CD8-positive, alpha-beta memory T cell (primary cell): ENCODE data around the gene CALCOCO1. TPM values are rescaled to one million over a fixed set of nuclear protein-coding genes. Genes with fewer than 3 reads are reported as not detected.

Experiments
- CTCF ChIA-PET: fragments of 350-600 bp; sonication (Branson Sonifier 250); formaldehyde crosslinking; loops from one replicate; lab custom pipeline; 2021; ENCODE audit warnings: antibody characterized with exemption; lab: Charles Lee
- POLR2A ChIA-PET: fragments of 350-600 bp; sonication (Branson Sonifier 250); formaldehyde crosslinking; loops from one replicate; lab custom pipeline; 2021; ENCODE audit warnings: antibody characterized with exemption; lab: Charles Lee
- DNase-seq, 5 donors: peaks; one replicate each; pipeline versions ENCODE4 v3.0.0 to v3.0.0-alpha.2; 2020 to 2022; ENCODE audit warnings: mixed read lengths in 1 of 5
- H3K27ac ChIP-seq: one replicate; pipeline ENCODE4 v1.7.0; 2013; ENCODE audit warnings: low read depth, mild to moderate bottlenecking, low read length, moderate library complexity
- H3K27me3 ChIP-seq: 2 replicates; pipeline ENCODE4 v1.7.0; 2013; ENCODE audit warnings: low read length, mild to moderate bottlenecking; ENCODE audit not compliant: insufficient read depth, poor library complexity, severe bottlenecking
- H3K36me3 ChIP-seq: 2 replicates; pipeline ENCODE4 v1.7.0; 2013; ENCODE audit warnings: mild to moderate bottlenecking, low read length, moderate library complexity; ENCODE audit not compliant: insufficient read depth
- H3K4me1 ChIP-seq: 2 replicates; pipeline ENCODE4 v1.7.0; 2013; ENCODE audit warnings: mild to moderate bottlenecking, low read length, moderate library complexity; ENCODE audit not compliant: insufficient read depth
- H3K4me3 ChIP-seq: 2 replicates; pipeline ENCODE4 v1.7.0; 2013; ENCODE audit warnings: mild to moderate bottlenecking, low read length
- H3K9me3 ChIP-seq: 2 replicates; pipeline ENCODE4 v1.7.0; 2013; ENCODE audit warnings: mild to moderate bottlenecking, low read length
- H3K27ac Mint-ChIP-seq, 8 donors: one replicate each; pipeline ENCODE4 v1.8.0; 2020 to 2021; ENCODE audit warnings: mixed read lengths in 8 of 8, mild to moderate bottlenecking in 6 of 8, inconsistent platforms in 3 of 8, moderate library complexity in 3 of 8
- H3K27me3 Mint-ChIP-seq, 2 donors: one replicate each; pipeline ENCODE4 v1.8.0; 2020 to 2021; ENCODE audit warnings: mixed read lengths in 2 of 2, mild to moderate bottlenecking in 1 of 2, moderate library complexity in 1 of 2
- H3K36me3 Mint-ChIP-seq, 3 donors: one replicate each; pipeline ENCODE4 v1.8.0; 2020 to 2021; ENCODE audit warnings: mixed read lengths in 3 of 3, inconsistent platforms in 1 of 3, mild to moderate bottlenecking in 1 of 3
- H3K4me1 Mint-ChIP-seq, 3 donors: one replicate each; pipeline ENCODE4 v1.8.0; 2020 to 2021; ENCODE audit warnings: mixed read lengths in 3 of 3, inconsistent platforms in 1 of 3, mild to moderate bottlenecking in 1 of 3
- H3K4me3 Mint-ChIP-seq, 7 donors: one replicate each; pipeline ENCODE4 v1.8.0; 2020 to 2021; ENCODE audit warnings: mixed read lengths in 7 of 7, mild to moderate bottlenecking in 6 of 7, moderate library complexity in 4 of 7, inconsistent platforms in 2 of 7
- H3K9me3 Mint-ChIP-seq, 5 donors: one replicate each; pipeline ENCODE4 v1.8.0; 2020 to 2022; ENCODE audit warnings: mixed read lengths in 5 of 5, mild to moderate bottlenecking in 3 of 5, moderate library complexity in 2 of 5, inconsistent platforms in 1 of 5
- polyA plus RNA-seq: library from polyadenylated mRNA; unstranded; fragments of 300-500 nt; fragmentation: Illumina TruSeq; gene quantifications from one replicate; pipeline ENCODE4 v1.2.3, GENCODE V29; 2021
- total RNA-seq, 2 experiments: library from RNA; stranded (reverse); gene quantifications; one replicate each; pipeline ENCODE4 v1.2.3, GENCODE V29; 2021

CALCOCO1 gene
- total and polyA plus RNA-seq, 3 experiments from 2014 or later, result 29.5 to 73.9 (median 31.4) TPM

DNA sequence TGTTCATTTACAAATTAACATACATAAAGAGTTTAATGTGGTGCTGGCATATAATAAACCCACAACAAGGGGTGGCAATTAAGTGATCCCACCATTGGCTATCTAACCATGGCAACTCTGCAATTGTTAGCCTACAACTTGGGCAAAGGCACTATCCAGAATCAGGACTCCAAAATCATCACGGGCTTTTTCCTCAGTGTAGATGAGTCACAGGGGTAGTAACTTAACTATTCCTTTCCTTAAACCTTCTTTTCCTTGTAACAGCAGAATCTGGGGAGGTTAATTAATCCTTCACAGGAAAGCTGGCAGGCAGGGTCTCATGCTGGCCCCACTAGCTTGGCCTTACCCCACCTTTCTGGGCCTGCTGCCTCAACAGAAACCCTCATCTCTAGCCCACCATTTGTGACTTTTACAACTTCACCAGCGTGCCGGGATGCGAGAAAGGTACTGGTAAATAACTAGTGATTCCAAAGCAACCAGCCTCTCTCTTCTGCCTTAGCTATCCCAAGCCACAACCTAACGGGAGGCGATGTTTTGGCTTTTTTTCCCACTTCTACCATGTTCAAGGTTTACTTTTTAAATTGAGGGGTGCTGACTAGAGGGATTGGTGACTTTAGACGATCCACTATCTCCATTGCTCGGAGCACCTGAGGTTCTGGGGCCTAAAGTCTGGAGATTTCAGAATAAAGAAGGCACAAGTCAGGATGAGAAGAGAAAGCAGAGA, 52.1 kb downstream of the CALCOCO1 start:
- ChIA-PET POLR2A (interaction anchor here (0.6 to 1.8 kb wide), 5 partner anchors 49 to 221 kb away, joined by 3 to 6 read pairs (median 4); partner anchors contain the start of genes ATF7 and TARBP2), CTCF (interaction anchor here (0.7 to 2.9 kb wide), 17 partner anchors 10 to 167 kb away, joined by 3 to 18 read pairs (median 5); partner anchors contain the start of genes ATF7 and CALCOCO1)
- Histone ChIP-seq H3K27me3 (peaks cover 8% of the 10 kb centered on the region), H3K4me1 (peaks cover 19% of the 10 kb centered on the region), H3K9me3 (no peaks in the 10 kb centered on the region), H3K36me3 (peaks cover 15% of the 10 kb centered on the region), H3K4me3 (peak overlapping the region; percentile 84), H3K27ac (peak overlapping the region; percentile 69)
- Mint-ChIP-seq H3K9me3 (no peaks in the 10 kb centered on the region), H3K27me3 (peaks cover 17 to 20% of the 10 kb centered on the region in 2 donors), H3K27ac (peak overlapping the region; percentile 81 to 98 (median 96)), H3K4me1 (peaks cover 39 to 54% (median 39%) of the 10 kb centered on the region in 3 donors), H3K36me3 (peaks cover 4 to 39% (median 10%) of the 10 kb centered on the region in 3 donors), H3K4me3 (peak overlapping the region; percentile 87 to 98 (median 96))
- DNase-seq, result no peak

DNA sequence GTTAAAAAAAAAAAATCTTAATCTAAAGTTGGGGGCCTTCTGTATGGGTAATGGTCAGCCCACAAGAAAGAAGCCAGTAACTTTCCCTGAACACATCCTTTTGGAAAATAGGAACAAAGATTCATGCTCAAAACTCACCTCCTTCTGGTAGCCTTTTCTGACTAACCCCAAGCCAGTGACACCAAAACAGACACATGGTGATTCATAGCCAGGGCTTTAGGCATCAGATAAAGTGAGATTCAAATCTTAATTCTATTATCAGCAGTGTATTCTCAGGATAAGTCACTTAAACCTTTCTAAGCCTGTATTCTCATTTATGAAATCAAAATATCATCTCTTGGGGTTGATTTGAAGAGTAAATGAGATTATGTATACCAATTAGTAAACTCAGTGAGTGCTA, 56.3 kb downstream of the CALCOCO1 start:
- H3K4me3 ChIP-seq, result no peak overlapping the region
- peaks cover 31% of the 10 kb centered on the region for H3K36me3 ChIP-seq
- peaks cover 19% of the 10 kb centered on the region for H3K4me1 ChIP-seq
- Mint-ChIP-seq H3K36me3 (peaks cover 4 to 68% (median 22%) of the 10 kb centered on the region in 3 donors), H3K27ac (peak overlapping the region in 3 of 8 donors; percentile 15 to 36 (median 25)), H3K9me3 (no peaks in the 10 kb centered on the region), H3K27me3 (peaks cover 0 to under 1% of the 10 kb centered on the region in 2 donors), H3K4me1 (peaks cover 32 to 50% (median 32%) of the 10 kb centered on the region in 3 donors), H3K4me3 (no peak overlapping the region)
- H3K27ac ChIP-seq, result no peak overlapping the region
- no peak for DNase-seq
- H3K9me3 ChIP-seq, result no peaks in the 10 kb centered on the region
- ChIA-PET POLR2A (no interaction called here), CTCF (interaction anchor here (1.5 kb wide), 1 partner anchor 75 kb away, joined by 6 read pairs; no protein-coding TSS in a partner anchor)
- no peaks in the 10 kb centered on the region for H3K27me3 ChIP-seq

DNA sequence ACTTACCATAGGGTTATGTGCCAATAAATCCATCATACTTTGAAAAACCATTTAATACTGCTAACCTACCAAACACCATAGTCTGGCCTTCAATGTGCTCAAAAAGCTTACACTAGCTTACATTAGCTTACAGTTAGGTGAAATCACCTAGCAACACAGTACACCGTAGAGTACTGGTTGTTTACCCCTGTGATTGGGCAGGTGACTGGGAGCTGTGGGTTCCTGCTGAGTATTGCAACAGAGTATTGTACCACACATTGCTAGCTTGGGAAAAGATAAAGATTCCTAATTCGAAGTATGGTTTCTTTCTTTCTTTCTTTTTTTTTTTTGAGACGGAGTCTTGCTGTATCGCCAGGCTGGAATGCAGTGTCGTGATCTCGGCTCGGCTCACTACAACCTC, 56.9 kb downstream of the CALCOCO1 start:
- H3K4me3 ChIP-seq, result no peak overlapping the region
- H3K36me3 ChIP-seq, result peaks cover 36% of the 10 kb centered on the region
- ChIA-PET POLR2A (no interaction called here), CTCF (interaction anchor here (1.5 kb wide), 1 partner anchor 76 kb away, joined by 6 read pairs; no protein-coding TSS in a partner anchor)
- no peak overlapping the region for H3K27ac ChIP-seq
- H3K9me3 ChIP-seq, result no peaks in the 10 kb centered on the region
- Mint-ChIP-seq H3K27me3 (no peaks in the 10 kb centered on the region), H3K4me3 (no peak overlapping the region), H3K27ac (peak overlapping the region in 1 of 8 donors; percentile 60), H3K9me3 (no peaks in the 10 kb centered on the region), H3K36me3 (peaks cover 4 to 69% (median 22%) of the 10 kb centered on the region in 3 donors), H3K4me1 (peaks cover 26 to 43% (median 26%) of the 10 kb centered on the region in 3 donors)
- no peaks in the 10 kb centered on the region for H3K27me3 ChIP-seq
- peaks cover 16% of the 10 kb centered on the region for H3K4me1 ChIP-seq
- no peak for DNase-seq

DNA sequence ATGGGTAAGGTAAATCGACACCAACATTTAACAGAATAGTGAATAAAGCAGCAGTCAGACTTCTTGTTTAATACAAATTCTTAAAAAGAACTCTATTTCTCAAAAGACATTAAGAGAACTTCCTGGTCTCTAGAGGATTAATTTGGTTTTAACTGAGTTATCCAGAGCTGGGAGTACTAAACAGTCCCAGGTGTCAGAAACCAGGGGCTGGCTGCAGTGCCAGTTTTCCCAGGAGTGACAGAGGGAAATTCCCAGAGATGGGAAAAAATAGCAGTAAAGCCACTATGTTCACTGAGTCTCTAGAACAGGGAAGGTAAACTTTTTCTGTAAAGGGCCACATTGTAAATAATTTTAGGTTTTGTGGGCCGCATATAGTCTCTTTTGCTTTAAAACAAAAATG, 60.2 kb downstream of the CALCOCO1 start:
- Mint-ChIP-seq H3K9me3 (no peaks in the 10 kb centered on the region), H3K27ac (peak overlapping the region in 2 of 8 donors; percentile 36 to 54), H3K4me1 (peaks cover 7 to 17% (median 7%) of the 10 kb centered on the region in 3 donors), H3K36me3 (peaks cover 8 to 76% (median 27%) of the 10 kb centered on the region in 3 donors), H3K4me3 (no peak overlapping the region), H3K27me3 (no peaks in the 10 kb centered on the region)
- Histone ChIP-seq H3K4me1 (no peaks in the 10 kb centered on the region), H3K4me3 (no peak overlapping the region), H3K27ac (no peak overlapping the region), H3K36me3 (peaks cover 35% of the 10 kb centered on the region), H3K9me3 (no peaks in the 10 kb centered on the region), H3K27me3 (no peaks in the 10 kb centered on the region)
- CTCF ChIA-PET, result no interaction called here
- no peak for DNase-seq
- POLR2A ChIA-PET, result no interaction called here

DNA sequence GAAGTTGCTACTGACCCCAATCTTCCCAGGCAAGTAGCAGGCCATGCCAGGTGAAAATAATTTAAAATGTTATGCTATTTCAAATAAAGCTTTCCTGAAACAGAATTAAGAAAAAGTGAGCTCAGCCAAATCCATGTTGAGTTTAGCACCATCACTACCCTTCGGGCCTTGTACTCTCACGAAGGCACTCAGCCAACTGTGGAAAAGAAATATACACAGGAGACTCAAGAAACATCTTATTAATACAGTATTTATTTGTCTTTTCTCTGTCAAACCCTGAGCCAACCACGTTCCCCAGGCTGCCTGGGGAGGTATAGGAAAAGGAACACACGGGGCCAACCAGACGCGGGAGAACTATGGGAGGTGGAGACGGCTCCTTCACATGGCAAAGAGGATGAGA, 62.3 kb downstream of the CALCOCO1 start:
- Mint-ChIP-seq H3K4me1 (peaks cover 0 to 4% (median 2%) of the 10 kb centered on the region in 3 donors), H3K4me3 (no peak overlapping the region), H3K9me3 (no peaks in the 10 kb centered on the region), H3K27ac (peak overlapping the region in 1 of 8 donors; percentile 2), H3K27me3 (no peaks in the 10 kb centered on the region), H3K36me3 (peaks cover 5 to 65% (median 24%) of the 10 kb centered on the region in 3 donors)
- DNase-seq, result no peak
- H3K27ac ChIP-seq, result no peak overlapping the region
- no peaks in the 10 kb centered on the region for H3K27me3 ChIP-seq
- no peak overlapping the region for H3K4me3 ChIP-seq
- H3K4me1 ChIP-seq, result no peaks in the 10 kb centered on the region
- CTCF ChIA-PET, result interaction anchor here (1.9 kb wide), 1 partner anchor 11 kb away, joined by 6 read pairs; the partner anchor contains the start of gene ATP5MC2
- no peaks in the 10 kb centered on the region for H3K9me3 ChIP-seq
- H3K36me3 ChIP-seq, result peaks cover 21% of the 10 kb centered on the region
- POLR2A ChIA-PET, result no interaction called here

DNA sequence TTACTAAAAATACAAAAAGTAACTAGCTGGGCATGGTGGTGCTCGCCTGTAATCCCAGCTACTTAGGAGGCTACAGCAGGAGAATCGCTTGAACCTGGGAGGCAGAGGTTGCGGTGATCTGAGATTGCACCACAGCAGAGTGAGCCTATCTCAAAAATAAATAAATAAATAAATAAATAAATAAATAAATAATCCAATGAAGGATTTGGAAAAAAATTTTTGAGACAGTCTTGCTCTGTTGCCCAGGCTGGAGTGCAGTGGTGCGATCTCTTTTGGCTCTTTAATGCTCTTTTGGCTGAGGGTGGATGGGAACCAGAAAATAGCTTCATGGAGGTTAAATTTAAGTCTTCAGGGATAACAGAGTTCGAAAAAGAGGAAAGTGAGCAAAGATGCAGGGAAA, 63.1 kb downstream of the CALCOCO1 start:
- Mint-ChIP-seq H3K27me3 (no peaks in the 10 kb centered on the region), H3K36me3 (peaks cover 5 to 62% (median 16%) of the 10 kb centered on the region in 3 donors), H3K9me3 (no peaks in the 10 kb centered on the region), H3K27ac (peak overlapping the region in 3 of 8 donors; percentile 18 to 84 (median 26)), H3K4me3 (no peak overlapping the region), H3K4me1 (no peaks in the 10 kb centered on the region)
- Histone ChIP-seq H3K4me3 (no peak overlapping the region), H3K36me3 (peaks cover 13% of the 10 kb centered on the region), H3K4me1 (no peaks in the 10 kb centered on the region), H3K9me3 (no peaks in the 10 kb centered on the region), H3K27ac (no peak overlapping the region), H3K27me3 (no peaks in the 10 kb centered on the region)
- ChIA-PET CTCF (interaction anchor here (1.9 kb wide), 1 partner anchor 12 kb away, joined by 6 read pairs; the partner anchor contains the start of gene ATP5MC2), POLR2A (interaction anchor here (0.8 kb wide), 1 partner anchor 10 kb away, joined by 3 read pairs; no protein-coding TSS in a partner anchor)
- DNase-seq, result no peak

DNA sequence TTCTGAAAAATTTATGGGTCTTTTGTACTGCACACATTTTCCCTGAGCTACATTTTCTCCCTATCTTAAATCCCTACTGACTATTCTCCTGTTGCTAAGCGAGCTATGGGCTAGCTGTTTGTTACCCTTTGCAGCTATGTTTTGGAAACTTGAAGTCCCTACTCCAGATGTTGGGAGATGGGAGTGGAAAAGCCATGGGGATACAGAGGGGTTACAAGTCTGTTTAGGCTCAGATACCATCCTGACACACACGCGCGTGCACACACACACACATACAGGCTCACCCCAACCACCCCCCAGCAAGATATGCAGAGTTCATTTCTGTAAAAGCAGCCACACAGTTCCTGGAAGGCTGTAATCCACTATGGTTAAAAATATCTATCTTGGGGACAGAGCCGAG, 67.2 kb downstream of the CALCOCO1 start:
- peaks cover 5 to 29% (median 10%) of the 10 kb centered on the region in 3 donors for H3K36me3 Mint-ChIP-seq
- Histone ChIP-seq H3K36me3 (no peaks in the 10 kb centered on the region), H3K9me3 (no peaks in the 10 kb centered on the region), H3K27me3 (no peaks in the 10 kb centered on the region), H3K4me3 (no peak overlapping the region), H3K4me1 (no peaks in the 10 kb centered on the region), H3K27ac (no peak overlapping the region)
- H3K27ac Mint-ChIP-seq, result peak overlapping the region in 1 of 8 donors; percentile 75
- no peaks in the 10 kb centered on the region for H3K4me1 Mint-ChIP-seq
- CTCF ChIA-PET, result no interaction called here
- no peak for DNase-seq
- no peaks in the 10 kb centered on the region for H3K9me3 Mint-ChIP-seq
- no peak overlapping the region for H3K4me3 Mint-ChIP-seq
- POLR2A ChIA-PET, result no interaction called here
- H3K27me3 Mint-ChIP-seq, result no peaks in the 10 kb centered on the region

DNA sequence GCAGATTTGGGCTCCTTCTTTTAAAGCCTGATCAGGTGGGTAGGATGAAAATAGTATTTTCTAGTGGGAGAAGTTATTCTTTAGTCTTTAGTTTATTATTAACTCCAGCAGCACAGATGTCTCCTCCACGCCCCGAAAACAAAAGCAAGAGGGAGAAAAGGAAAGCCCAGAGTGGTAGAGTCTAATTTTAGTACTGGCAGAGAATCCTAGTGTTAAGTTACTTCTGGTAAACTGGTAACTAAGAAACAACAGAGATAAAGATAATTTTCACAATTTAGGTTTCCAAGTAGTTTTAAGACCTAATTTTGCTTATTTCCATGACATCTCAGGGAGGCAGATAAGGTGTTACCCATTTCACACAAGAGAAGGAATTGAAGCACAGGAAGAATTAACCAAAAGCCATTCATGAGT, 67.7 kb downstream of the CALCOCO1 start:
- Mint-ChIP-seq H3K27me3 (no peaks in the 10 kb centered on the region), H3K4me1 (no peaks in the 10 kb centered on the region), H3K36me3 (peaks cover 5 to 24% (median 7%) of the 10 kb centered on the region in 3 donors), H3K9me3 (no peaks in the 10 kb centered on the region), H3K27ac (peak overlapping the region in 1 of 8 donors; percentile 0), H3K4me3 (no peak overlapping the region)
- ChIA-PET POLR2A (no interaction called here), CTCF (no interaction called here)
- H3K27ac ChIP-seq, result no peak overlapping the region
- no peaks in the 10 kb centered on the region for H3K4me1 ChIP-seq
- no peak for DNase-seq
- no peaks in the 10 kb centered on the region for H3K36me3 ChIP-seq
- no peaks in the 10 kb centered on the region for H3K9me3 ChIP-seq
- no peaks in the 10 kb centered on the region for H3K27me3 ChIP-seq
- no peak overlapping the region for H3K4me3 ChIP-seq
